K562 (cell line): ENCODE results near the gene AQP1. TPM values are rescaled to one million over a fixed set of nuclear protein-coding genes. Genes with fewer than 3 reads are reported as not detected.

Experiments
- ATAC-seq: fragments of 200-7000 bp; cut with Tn5 transposase; 3 replicates; pipeline ENCODE4 v1.9.1; 2020; ENCODE audit warnings: moderate library complexity
- BruUV-seq: library from RNA; stranded (reverse); fragments of 400-500 nt; replicated peaks from 2 replicates; lab custom pipeline; 2021; lab: Mats Ljungman, UMichigan
- CTCF ChIA-PET: fragments of 300-600 bp; formaldehyde crosslinking; extraction: SDS; loops from one replicate; lab custom pipeline; 2021; ENCODE audit warnings: low intra/inter-chr PET ratio; lab: Yijun Ruan, JAX
- POLR2A ChIA-PET: fragments of 300-600, 350-650 bp; sonication (Branson Sonifier 250); formaldehyde crosslinking; extraction: SDS; loops from one replicate; lab custom pipeline; 2021; ENCODE audit warnings: antibody characterized with exemption, inconsistent platforms; lab: Yijun Ruan, JAX
- DNase-seq, 4 experiments: peaks; one replicate each; pipeline versions ENCODE4 v3.0.0 to v3.0.0-alpha.2; 2011 to 2018; ENCODE audit warnings: low spot score in 3 of 4, mixed read lengths in 3 of 4; ENCODE audit errors: extremely low read depth in 1 of 4
- FAIRE-seq: peaks from 2 replicates; lab custom pipeline; 2011; peaks lifted over from hg19 to GRCh38; lab: Jason Lieb, UNC
- H2AFZ ChIP-seq: 2 replicates; pipeline ENCODE4 v1.6.0; 2011; ENCODE audit warnings: low read depth, low read length, control low read depth, inconsistent platforms
- H3K27ac ChIP-seq: fragments of 200-600 bp; 3 replicates; pipeline ENCODE4 v1.8.0; 2011; ENCODE audit warnings: low read depth, mild to moderate bottlenecking, control low read depth, inconsistent platforms, low read length, moderate library complexity, mixed read lengths; ENCODE audit errors: extremely low read depth
- H3K27me3 ChIP-seq, 2 experiments: fragments of 300-600 bp in 1 of 2; 2 replicates in 1 of 2; 3 replicates in 1 of 2; pipeline versions ENCODE4 v1.6.0 to v1.8.0; 2011; ENCODE audit warnings: inconsistent platforms in 2 of 2, low read length in 2 of 2, mild to moderate bottlenecking in 1 of 2, mixed read lengths in 1 of 2, moderate library complexity in 1 of 2; ENCODE audit not compliant: control insufficient read depth in 2 of 2, insufficient read depth in 2 of 2
- H3K36me3 ChIP-seq: fragments of 300-600 bp; 3 replicates; pipeline ENCODE4 v1.8.0; 2011; ENCODE audit warnings: mild to moderate bottlenecking, low read length, inconsistent platforms; ENCODE audit not compliant: control insufficient read depth, insufficient read depth
- H3K4me1 ChIP-seq, 2 experiments: fragments of 200-600 bp in 1 of 2; replicated peaks in 1 of 2; 2 replicates in 1 of 2; 3 replicates in 1 of 2; pipeline versions ENCODE4 v1.5.1 to v1.8.0; 2011; ENCODE audit warnings: inconsistent platforms in 2 of 2, low read length in 2 of 2, mild to moderate bottlenecking in 1 of 2, mixed read lengths in 1 of 2, moderate library complexity in 1 of 2; ENCODE audit not compliant: control insufficient read depth in 2 of 2, insufficient read depth in 2 of 2
- H3K4me2 ChIP-seq: 2 replicates; pipeline ENCODE4 v1.6.1; 2011; ENCODE audit warnings: low read length, control low read depth, inconsistent platforms, mixed read lengths; ENCODE audit not compliant: insufficient read depth
- H3K4me3 ChIP-seq: fragments of 200-600 bp; sonication (generic), shearing (Covaris generic); 2 replicates; pipeline ENCODE4 v1.5.1; 2016; ENCODE audit warnings: control low read depth, inconsistent platforms
- H3K79me2 ChIP-seq: fragments of 200-600 bp; 3 replicates; pipeline ENCODE4 v1.8.0; 2011; ENCODE audit warnings: low read length, inconsistent platforms; ENCODE audit not compliant: control insufficient read depth, insufficient read depth
- H3K9ac ChIP-seq, 2 experiments: 2 replicates each; pipeline versions ENCODE4 v1.6.0 to v1.6.1; 2011; ENCODE audit warnings: low read depth in 2 of 2, low read length in 2 of 2, control low read depth in 1 of 2, inconsistent platforms in 1 of 2, mild to moderate bottlenecking in 1 of 2, mixed read lengths in 1 of 2; ENCODE audit not compliant: insufficient read depth in 1 of 2
- H3K9me1 ChIP-seq: one replicate; pipeline ENCODE4 v1.6.0; 2011; ENCODE audit warnings: inconsistent platforms, mild to moderate bottlenecking, low read length, moderate library complexity; ENCODE audit not compliant: control insufficient read depth, insufficient read depth
- H3K9me3 ChIP-seq: replicated peaks from 2 replicates; pipeline ENCODE4 v1.5.1; 2011; ENCODE audit warnings: low read depth, low read length, inconsistent platforms; ENCODE audit not compliant: control insufficient read depth, insufficient read depth
- H4K20me1 ChIP-seq: replicated peaks from 2 replicates; pipeline ENCODE4 v1.6.1; 2011; ENCODE audit warnings: low read length, inconsistent platforms, mixed read lengths; ENCODE audit not compliant: control insufficient read depth, insufficient read depth
- FOXJ2 ChIP-seq: fragments of 200-800 bp; sonication (Bioruptor generic); IDR thresholded peaks from 2 replicates; pipeline ENCODE4 v1.6.1; 2016; ENCODE audit warnings: missing genetic modification characterization, missing compliant biosample characterization
- PTRF ChIP-seq: fragments of 450-650 bp; IDR thresholded peaks from 2 replicates; pipeline ENCODE4 v1.6.1; 2016; ENCODE audit warnings: mild to moderate bottlenecking, missing genetic modification characterization, missing compliant biosample characterization
- ZNF507 ChIP-seq: conservative IDR thresholded peaks from 2 replicates; pipeline ENCODE4 v1.6.1; 2017; ENCODE audit warnings: missing genetic modification characterization, missing compliant biosample characterization
- ZNF696 ChIP-seq: fragments of 250-450 bp; sonication (Bioruptor Pico); conservative IDR thresholded peaks from 2 replicates; pipeline ENCODE4 v1.4.0; 2020; ENCODE audit warnings: mild to moderate bottlenecking, moderate library complexity
- WGBS: fragments of 100-300 bp; shearing (Covaris generic); methylation state at CpG from one replicate; pipeline ENCODE4 v1.1.6; 2016; ENCODE audit warnings: low coverage, mixed read lengths; ENCODE audit not compliant: insufficient coverage; ENCODE audit errors: missing lambda C conversion rate; 5-methylcytosine and 5-hydroxymethylcytosine counted together
- in situ Hi-C: fragments of 300-500 bp; cut with MboI; formaldehyde crosslinking; loops from 4 replicates; pipeline ENCODE4 v1.15.0; 2018; ENCODE audit warnings: inconsistent platforms, mixed read lengths
- intact Hi-C: fragments of 100-400 bp; cut with micrococcal nuclease; formaldehyde crosslinking; loops from 2 replicates; pipeline ENCODE4 v1.14.2; 2022
- polyA plus RNA-seq, 8 experiments: library from polyadenylated mRNA; depleted of rRNA in 4 of 8; stranded (reverse) in 5 of 8; unstranded in 3 of 8; fragments of >200 nt; fragmentation: Nextera tagmentation in 2 of 8; fragmentation: Illumina TruSeq in 1 of 8; extraction: Ambion mirVana in 2 of 8; extraction: Trizol in 1 of 8; gene quantifications; 2 replicates each; pipeline versions ENCODE4 v1.2.1 to v1.2.3, GENCODE V29; 2011 to 2014; ENCODE audit warnings: inconsistent platforms in 1 of 8, missing spikeins in 1 of 8
- total RNA-seq, 7 experiments: library from RNA; depleted of rRNA in 6 of 7; stranded (reverse); fragments of >200 nt in 6 of 7; fragmentation: Illumina TruSeq in 2 of 7; extraction: Trizol in 2 of 7; gene quantifications; 2 replicates each; pipeline versions ENCODE4 v1.2.1 to v1.2.3, GENCODE V29; 2011 to 2021; ENCODE audit warnings: low replicate concordance in 1 of 7
- TF ChIP-seq, protein P1 (sequence below): fragments of 250-450 bp; sonication (Bioruptor Pico); IDR thresholded peaks from 2 replicates; pipeline ENCODE4 v1.8.0; 2021; ENCODE audit warnings: borderline replicate concordance, mild to moderate bottlenecking, moderate library complexity; ENCODE audit not compliant: poor library complexity, severe bottlenecking
- TF ChIP-seq, protein P2 (sequence below): sonication (generic); formaldehyde crosslinking; IDR thresholded peaks from 2 replicates; pipeline ENCODE4 v1.8.0; 2023; ENCODE audit warnings: mild to moderate bottlenecking, missing genetic modification reagents

The AQP1 gene
- total and polyA plus RNA-seq, 9 of the 15 experiments (the other 6 are each of a cell fraction or from before 2014, with no cell fraction given), result 0.18 to 12.6 (median 4.1) TPM

DNA sequence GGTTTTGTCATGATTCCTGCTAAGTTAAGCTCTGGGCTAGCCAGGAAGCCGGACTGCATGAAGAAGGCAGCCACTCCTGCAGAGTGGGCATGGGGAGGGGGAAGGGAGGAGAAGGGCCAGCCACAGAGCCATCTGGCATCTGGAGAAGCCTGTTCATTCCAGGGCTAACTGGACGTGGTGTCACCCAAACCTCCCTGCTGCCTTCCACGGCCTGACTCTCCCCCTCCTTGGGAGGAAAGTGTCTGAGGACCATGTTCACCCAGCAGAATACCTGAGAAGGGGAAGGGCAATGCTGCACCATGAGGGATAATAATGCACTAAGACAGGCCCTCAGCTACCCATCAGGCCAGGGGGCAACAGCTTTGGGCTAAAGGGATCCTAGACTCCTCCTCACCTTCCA lies 15.4 kb downstream of the AQP1 start:
- no peak overlapping the region for H3K9ac ChIP-seq
- ChIA-PET POLR2A (no interaction called here), CTCF (no interaction called here)
- H3K4me2 ChIP-seq, result no peak overlapping the region
- H3K9me3 ChIP-seq, result no peaks in the 10 kb centered on the region
- no peak for ATAC-seq
- no TSS peak for BruUV-seq
- H3K79me2 ChIP-seq, result no peaks in the 10 kb centered on the region
- no peak overlapping the region for H2AFZ ChIP-seq
- H3K36me3 ChIP-seq, result no peaks in the 10 kb centered on the region
- H3K4me1 ChIP-seq, result peaks cover 5 to 18% of the 10 kb centered on the region in 2 experiments; a peak in 4 of 5 replicates
- no peaks in the 10 kb centered on the region for H4K20me1 ChIP-seq
- FAIRE-seq, result no peak
- in situ Hi-C loops, result no loop called here
- no peaks in the 10 kb centered on the region for H3K27me3 ChIP-seq
- intact Hi-C loops, result no loop called here
- no peak overlapping the region for H3K4me3 ChIP-seq
- no peak overlapping the region for H3K27ac ChIP-seq
- TF ChIP-seq FOXJ2 (no peak), PTRF (no peak), ZNF696 (CRISPR knock-in tag) (no peak), ZNF507 (tag) (no peak)
- TF ChIP-seq, protein P1, sequence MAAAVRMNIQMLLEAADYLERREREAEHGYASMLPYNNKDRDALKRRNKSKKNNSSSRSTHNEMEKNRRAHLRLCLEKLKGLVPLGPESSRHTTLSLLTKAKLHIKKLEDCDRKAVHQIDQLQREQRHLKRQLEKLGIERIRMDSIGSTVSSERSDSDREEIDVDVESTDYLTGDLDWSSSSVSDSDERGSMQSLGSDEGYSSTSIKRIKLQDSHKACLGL (CRISPR knock-in tag), result no peak
- TF ChIP-seq, protein P2, sequence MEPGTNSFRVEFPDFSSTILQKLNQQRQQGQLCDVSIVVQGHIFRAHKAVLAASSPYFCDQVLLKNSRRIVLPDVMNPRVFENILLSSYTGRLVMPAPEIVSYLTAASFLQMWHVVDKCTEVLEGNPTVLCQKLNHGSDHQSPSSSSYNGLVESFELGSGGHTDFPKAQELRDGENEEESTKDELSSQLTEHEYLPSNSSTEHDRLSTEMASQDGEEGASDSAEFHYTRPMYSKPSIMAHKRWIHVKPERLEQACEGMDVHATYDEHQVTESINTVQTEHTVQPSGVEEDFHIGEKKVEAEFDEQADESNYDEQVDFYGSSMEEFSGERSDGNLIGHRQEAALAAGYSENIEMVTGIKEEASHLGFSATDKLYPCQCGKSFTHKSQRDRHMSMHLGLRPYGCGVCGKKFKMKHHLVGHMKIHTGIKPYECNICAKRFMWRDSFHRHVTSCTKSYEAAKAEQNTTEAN (CRISPR knock-in tag), result no peak
- H3K9me1 ChIP-seq, result peaks cover 7% of the 10 kb centered on the region
- 35% methylated on average over 3 of the region's 3 CpGs for WGBS
- DNase-seq, result peak in 1 of 4 experiments; percentile 5
